Myocyte (in vitro differentiated cells): Measurements from ENCODE around the gene PIP5K1C. TPM values are rescaled to one million over a fixed set of nuclear protein-coding genes. Genes with fewer than 3 reads are reported as not detected.
"Not testable (repeated sequence)": the region's sequence is repeated elsewhere in the genome, so short reads cannot be mapped to it uniquely, and the experiment has no call there.

Source experiments
- DNase-seq: peaks from one replicate; pipeline ENCODE4 v3.0.0-alpha.2; 2012; ENCODE audit warnings: low read depth
- total RNA-seq: library from RNA; depleted of rRNA; stranded (reverse); fragments of >200 nt; gene quantifications from 2 replicates; pipeline ENCODE4 v1.2.3, GENCODE V29; 2014

The PIP5K1C gene
- total RNA-seq, 1 donor from 2014 or later: 17.9 TPM

GRCh38 chr19:3591876-3592613, 108.2 kb downstream of the PIP5K1C start:
- no peak for DNase-seq

DNA sequence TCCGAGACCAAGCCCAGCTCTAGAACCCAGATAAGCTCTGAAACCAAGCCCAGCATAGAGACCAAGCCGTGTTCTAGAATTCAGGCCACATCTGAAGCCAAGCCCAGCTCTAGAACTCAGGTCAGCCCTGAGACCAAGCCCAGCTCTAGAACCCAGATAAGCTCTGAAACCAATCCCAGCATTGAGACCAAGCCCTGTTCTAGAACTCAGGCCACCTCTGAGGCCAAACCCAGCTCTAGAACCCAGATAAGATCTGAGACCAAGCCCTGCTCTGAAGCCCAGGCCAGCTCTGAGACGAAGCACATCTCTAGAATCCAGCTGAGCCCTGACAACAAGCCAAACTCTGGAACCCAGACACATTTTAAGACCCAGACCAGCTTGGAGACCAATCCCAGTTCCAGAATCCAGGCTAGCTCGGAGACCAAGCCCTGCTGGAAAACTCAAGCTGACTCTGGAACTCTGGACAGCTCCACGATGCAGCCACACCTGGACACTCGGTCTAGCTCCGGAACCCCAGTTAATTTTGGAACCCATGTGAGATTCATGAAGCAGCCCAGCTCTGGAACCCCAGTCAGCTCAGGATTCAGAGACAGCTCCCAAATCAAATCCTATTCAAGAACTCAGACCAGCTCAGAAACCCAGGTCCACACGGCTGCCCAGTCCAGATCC, 109.1 kb downstream of the PIP5K1C start:
- no peak for DNase-seq

DNA sequence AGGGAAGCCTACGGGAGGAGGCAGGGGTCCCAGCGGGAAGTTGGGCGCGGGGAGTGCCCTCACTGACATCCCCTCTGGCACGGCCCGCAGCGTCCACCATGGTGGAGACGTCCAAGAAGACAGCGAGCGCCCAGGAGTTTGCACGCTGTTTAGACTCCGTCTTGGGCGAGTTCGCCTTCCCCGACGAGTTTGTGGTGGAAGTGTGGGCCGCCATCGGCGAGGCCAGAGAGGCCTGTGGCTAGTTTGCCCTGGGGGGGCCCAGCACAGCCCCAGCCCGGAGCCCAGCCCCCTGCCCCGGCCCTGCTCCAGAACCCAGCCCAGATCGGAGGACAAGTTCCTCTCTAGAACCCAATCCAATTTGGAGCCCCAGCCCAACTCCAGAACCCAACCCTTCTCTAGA, 110.3 kb downstream of the PIP5K1C start:
- no peak for DNase-seq

GRCh38 chr19:3589439-3589838, 110.8 kb downstream of the PIP5K1C start:
- DNase-seq: no peak

DNA sequence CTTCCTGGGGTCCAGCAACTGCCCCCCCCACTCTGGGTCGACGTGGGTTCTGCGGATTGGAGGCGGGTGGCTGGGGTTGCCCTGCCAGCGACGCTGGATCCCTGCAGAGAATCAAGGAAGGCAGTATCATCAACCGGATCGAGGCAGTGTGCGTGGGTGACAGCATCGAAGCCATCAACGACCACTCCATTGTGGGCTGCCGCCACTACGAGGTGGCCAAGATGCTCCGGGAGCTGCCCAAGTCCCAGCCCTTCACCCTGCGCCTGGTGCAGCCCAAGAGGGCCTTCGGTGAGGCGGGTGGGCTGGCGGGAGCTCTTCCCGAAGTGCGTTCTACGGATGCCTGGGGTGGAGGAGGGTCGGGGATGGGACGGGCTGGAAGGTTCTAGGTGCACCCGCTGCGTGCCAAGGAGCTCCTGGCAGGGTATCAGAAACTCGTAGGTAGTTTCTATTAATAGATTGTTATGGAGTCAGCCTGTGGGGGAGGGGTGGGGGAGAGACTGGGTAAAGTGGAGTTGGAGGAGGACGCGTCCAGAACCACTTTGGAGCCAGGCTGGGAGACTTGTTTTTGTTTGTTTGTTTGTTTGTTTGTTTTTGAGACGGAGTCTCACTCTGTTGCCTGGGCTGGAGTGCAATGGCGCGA, 113.4 kb downstream of the PIP5K1C start:
- DNase-seq: no peak

DNA sequence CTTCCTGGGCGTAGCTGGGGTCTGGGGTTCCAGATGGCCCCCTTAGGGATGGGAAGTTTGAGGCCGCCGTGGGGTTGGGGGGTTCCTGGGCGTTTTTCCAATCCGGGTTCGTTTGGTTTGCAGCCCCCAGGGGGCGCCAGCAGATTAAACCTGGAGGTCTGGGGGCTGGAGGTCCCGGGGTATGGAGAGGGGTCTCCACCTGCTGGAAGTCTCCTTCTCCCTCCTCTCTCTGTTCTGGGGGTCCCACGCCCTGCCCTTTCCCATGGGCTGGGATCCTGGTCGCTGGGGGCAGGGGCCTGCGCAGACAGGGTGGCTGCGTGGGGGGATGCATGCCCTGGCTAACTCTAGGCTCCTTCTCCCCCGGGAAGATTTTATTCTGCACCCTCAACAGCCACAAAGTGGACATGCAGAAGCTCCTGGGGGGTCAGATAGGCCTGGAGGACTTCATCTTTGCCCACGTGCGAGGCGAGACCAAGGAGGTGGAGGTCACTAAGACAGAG, 114.1 kb downstream of the PIP5K1C start:
- DNase-seq: no peak

DNA sequence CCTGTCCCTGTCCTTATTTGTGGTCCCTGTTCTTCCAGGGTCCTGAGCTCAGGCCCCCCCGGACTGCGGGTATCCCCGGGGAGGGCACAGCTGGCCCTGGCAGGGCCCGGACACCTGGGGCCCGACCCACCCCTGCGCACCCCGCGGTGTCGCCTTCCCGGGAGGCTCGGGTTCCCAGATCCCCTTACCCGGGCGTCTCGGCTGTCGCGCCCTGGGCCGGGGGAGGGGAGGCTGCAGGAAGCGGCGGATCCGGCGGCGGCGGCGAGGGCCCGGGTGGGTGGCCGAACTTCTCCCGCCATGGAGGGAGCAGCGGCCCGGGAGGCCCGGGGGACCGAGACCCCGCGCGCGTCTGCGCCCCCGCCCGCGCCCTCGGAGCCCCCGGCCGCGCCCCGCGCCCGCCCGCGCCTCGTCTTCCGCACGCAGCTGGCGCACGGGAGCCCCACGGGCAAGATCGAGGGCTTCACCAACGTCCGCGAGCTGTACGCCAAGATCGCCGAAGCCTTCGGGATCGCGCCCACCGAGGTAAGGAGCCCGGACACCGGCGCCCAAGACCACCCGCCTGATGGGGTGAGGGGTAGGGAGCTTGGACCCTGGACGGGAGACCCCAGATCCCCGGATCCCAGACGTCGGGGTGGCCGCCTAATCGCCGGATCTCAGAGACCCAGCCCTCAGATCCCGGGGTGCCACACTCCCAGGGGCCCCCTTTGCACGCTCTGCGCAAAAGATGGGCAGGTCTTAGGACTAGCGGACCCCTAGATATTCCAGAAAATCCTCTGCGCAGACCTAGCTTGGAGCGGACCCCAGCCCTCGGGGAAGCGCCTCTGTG, 114.8 kb downstream of the PIP5K1C start, which contains the start of gene GIPC3:
TSS of gene GIPC3 (plus strand) at position 178 of the 826 bp plus-strand sequence. CDS start at position 298, 120 bp downstream.
- no peak for DNase-seq

- DNase-seq: not testable (repeated sequence)
Observed at GRCh38 chr19:3584036-3584802, 116.0 kb downstream of the PIP5K1C start.

- DNase-seq: not testable (repeated sequence)
Observed at GRCh38 chr19:3581792-3582191, 118.5 kb downstream of the PIP5K1C start.

Other genes starting within 250 kb of the PIP5K1C start
- gene SMIM24, start 219.9 kb downstream of the PIP5K1C start, total RNA-seq: not detected in 2 replicates
- not detected in 2 replicates for gene SMIM44, start 217.0 kb downstream of the PIP5K1C start, total RNA-seq
- 17.5 and 24.1 TPM in 2 replicates for gene DOHH, start 199.8 kb downstream of the PIP5K1C start, total RNA-seq
- gene FZR1, start 194.2 kb downstream of the PIP5K1C start, total RNA-seq: 33.8 and 49.4 TPM in 2 replicates
- gene TEKTIP1, start 161.3 kb downstream of the PIP5K1C start, total RNA-seq: not detected in 2 replicates
- gene MFSD12, start 142.9 kb downstream of the PIP5K1C start, total RNA-seq: 107 and 146 TPM in 2 replicates
- 99.9 and 102 TPM in 2 replicates for gene HMG20B, start 127.5 kb downstream of the PIP5K1C start, total RNA-seq
- gene GIPC3, start 115.0 kb downstream of the PIP5K1C start, total RNA-seq: 0.19 and 0.31 TPM in 2 replicates
- gene TBXA2R, start 93.6 kb downstream of the PIP5K1C start, total RNA-seq: 0.16 and 0.26 TPM in 2 replicates
- 33.8 and 34.9 TPM in 2 replicates for gene CACTIN, start 73.7 kb downstream of the PIP5K1C start, total RNA-seq
- not detected in 2 replicates for gene TJP3, start 7.9 kb upstream of the PIP5K1C start, total RNA-seq
- 23.3 and 35.0 TPM in 2 replicates for gene APBA3, start 61.2 kb upstream of the PIP5K1C start, total RNA-seq
- 30.4 and 41.9 TPM in 2 replicates for gene MRPL54, start 62.2 kb upstream of the PIP5K1C start, total RNA-seq
- not detected in 2 replicates for gene RAX2, start 71.8 kb upstream of the PIP5K1C start, total RNA-seq
- not detected in 2 replicates for gene MATK, start 85.9 kb upstream of the PIP5K1C start, total RNA-seq
- gene ZFR2, start 168.6 kb upstream of the PIP5K1C start, total RNA-seq: not detected in 2 replicates
- gene ATCAY, start 180.2 kb upstream of the PIP5K1C start, total RNA-seq: not detected in 2 replicates
- 31.9 and 75.7 TPM in 2 replicates for gene NMRK2, start 232.6 kb upstream of the PIP5K1C start, total RNA-seq